ENCODE results near the gene EPB41L2.

The EPB41L2 gene

DNA sequence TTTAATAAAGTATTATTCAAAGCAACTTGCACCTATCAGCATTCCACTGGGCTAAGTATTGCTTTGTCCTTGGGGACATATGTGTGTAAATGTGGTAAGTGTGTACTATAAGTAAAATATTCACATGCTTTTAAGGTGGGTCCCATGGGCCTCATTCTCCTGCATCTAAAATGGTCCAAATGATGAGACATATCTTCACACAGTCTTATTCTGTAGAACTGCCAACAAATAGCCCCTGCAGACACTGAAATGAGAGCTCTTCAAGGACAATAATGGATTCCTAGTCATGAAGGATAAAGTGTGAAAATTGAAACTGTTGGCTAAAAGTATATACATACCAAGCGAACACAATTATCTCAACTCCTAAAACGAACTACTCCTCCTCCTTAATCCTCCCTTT, 154.1 kb downstream of the EPB41L2 start:
- no peak for DNase-seq (ENCODE audit: low spot score)

DNA sequence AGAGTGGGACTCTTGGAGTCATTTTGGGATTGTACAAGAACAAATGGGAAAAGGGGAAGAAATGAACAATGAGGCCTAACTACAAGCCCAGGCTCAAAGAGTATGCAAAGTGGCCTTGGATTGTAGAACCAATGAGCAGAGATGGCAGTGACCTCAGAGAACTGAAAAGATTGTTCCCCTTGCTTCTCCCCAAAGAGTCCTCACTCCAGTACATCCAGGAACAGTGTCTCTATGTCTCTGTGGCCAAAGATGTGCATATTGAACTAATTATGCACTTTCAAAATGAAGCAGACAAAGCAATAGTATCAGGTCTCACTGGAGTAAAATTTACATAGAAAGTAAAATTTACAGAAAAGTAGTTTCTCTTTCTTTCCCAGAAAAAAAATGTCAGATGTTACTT, 154.9 kb downstream of the EPB41L2 start:
- DNase-seq (ENCODE audit: low spot score): no peak

DNA sequence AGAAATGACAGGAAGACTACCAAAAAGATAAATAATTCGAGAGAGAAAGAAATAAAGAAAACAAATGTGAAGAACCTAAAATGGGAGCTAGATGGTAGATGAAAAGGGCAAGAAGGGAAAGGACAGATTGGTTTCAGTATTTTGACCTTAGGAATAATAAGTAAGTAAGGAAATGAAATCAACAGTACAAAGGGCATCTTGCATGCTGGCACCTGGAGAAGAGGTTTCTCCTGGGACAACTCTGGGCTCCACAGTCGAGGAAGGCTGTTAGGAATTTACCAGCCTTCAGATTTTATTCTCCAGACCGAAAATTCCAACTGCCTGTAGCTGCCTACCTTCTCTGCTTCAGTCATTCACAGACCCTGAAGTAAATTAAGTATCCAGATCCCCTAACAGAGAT, 155.4 kb downstream of the EPB41L2 start:
- no peak for DNase-seq (ENCODE audit: low spot score)

DNA sequence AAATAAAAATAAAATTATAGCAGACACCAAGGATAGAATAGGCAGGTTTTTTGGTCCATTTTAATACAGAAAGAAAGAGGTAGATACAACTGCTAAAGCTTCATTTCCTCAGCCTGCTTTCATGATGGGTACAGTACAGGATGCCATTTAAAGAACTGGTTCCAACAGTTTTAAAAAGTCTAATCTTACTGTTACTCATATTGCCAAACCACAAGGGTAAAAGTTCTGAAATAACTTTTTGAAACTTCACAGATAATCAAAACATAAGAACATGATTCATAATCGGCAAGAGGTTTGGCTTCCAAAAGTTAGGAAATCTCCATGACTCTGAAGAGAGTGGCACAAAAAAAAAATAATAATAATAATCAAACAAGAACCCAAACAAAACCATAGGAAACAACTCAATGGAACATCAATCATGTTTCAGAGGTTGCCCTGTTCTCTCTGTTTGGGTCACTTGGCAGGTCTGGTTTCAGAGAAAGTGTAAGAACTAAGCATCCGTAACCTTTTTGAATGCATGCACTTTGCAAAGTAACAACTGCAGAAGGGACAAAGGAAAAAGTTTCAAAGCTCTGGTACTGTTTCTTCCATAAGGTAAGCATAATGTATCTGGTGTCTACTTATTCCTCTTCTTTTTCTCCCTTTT, 156.2 kb downstream of the EPB41L2 start:
- DNase-seq (ENCODE audit: low spot score): no peak

DNA sequence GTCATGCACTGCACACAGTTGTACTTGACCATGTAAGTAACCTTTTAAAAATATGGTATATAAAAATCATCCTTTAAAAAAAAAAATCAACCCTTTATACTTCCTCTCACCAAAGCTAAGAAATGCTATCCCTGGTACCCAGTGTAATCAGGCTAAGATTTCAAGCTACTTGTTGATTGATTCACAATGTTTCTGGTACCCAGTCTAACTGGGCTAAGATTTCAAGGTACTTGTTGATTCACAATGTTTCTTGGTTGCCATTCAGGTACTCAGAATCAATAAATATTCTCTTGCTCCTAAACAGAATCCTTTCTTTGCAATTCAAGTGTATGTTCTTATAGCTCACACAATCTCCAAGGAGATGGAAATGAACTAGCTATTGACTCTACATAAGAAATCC, 159.4 kb downstream of the EPB41L2 start:
- DNase-seq (ENCODE audit: low spot score): no peak

DNA sequence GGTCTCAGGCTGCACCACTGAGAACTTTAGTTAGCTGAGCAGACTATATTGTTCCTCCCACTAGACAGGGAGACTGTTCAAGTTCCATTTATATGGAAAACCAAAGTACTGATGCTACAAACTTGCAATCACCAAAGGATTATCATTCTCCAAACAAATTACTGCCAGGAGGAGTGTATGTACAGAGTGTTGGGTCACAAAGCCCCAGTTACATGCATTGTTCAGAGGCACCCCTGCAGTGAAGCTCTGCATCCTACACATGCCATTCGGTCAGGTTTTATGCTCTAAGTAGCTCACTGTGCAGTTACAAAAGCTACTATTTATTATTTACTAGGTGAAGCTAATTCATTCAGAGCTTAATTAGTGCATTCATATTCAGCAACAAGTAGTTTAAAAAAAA, 160.0 kb downstream of the EPB41L2 start:
- DNase-seq (ENCODE audit: low spot score): no peak

DNA sequence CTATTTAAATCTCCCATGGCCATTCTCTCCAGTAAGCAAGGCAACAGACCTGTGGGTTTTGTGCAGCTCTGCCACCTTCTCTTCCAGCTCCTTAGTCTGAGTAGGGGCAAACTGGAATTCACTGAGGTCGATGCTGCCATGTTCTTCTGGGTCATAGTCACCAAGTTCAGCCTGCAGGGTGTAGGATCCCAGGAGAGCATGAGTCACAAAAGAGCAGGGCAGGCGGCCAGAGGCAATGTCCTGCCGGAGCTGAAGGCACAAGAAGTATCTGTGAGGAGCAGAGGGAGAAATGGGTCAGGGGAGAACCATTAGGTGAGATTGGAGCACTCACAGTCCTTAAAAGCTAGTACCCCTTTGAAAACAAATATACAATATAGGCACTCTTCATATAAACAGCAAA, 162.1 kb downstream of the EPB41L2 start:
- no peak for DNase-seq (ENCODE audit: low spot score)

DNA sequence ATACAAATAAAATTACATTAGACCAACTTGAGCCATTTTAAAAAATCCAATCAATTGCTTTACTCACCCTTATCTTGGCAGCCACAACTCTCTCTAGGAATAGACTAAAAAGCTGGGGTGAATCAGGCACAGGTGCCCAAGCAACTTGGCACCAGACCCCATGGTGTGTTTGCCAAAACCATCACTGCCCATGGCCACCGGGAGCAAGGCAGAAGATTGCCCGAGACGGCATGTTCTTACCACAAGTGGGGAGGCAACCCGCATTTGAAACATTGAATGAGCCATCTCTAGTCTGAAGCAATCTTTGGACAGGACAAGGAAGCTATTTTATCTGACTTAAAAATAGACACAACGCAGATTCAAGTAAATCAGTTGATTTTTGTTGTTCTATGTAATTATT, 166.8 kb downstream of the EPB41L2 start:
- DNase-seq (ENCODE audit: low spot score): no peak

DNA sequence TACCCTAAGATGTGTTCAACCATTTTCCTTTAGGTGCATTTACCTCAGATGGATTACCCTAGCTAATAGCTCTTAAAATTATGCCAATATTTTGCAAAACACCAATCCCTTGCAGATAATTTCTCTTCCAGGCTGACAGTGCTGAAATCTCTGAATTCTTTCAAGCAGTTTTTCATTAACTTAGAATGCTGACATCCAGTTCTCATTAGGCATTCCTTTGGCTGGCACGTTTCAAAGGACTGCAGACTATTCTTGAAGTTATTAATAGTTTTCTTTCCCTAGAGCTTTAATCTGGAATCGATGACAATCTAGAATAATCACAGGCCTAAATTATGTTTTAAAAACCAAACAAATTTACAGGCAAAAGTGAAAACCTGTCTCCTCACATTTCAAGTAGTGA, 167.5 kb downstream of the EPB41L2 start:
- DNase-seq (ENCODE audit: low spot score): no peak

DNA sequence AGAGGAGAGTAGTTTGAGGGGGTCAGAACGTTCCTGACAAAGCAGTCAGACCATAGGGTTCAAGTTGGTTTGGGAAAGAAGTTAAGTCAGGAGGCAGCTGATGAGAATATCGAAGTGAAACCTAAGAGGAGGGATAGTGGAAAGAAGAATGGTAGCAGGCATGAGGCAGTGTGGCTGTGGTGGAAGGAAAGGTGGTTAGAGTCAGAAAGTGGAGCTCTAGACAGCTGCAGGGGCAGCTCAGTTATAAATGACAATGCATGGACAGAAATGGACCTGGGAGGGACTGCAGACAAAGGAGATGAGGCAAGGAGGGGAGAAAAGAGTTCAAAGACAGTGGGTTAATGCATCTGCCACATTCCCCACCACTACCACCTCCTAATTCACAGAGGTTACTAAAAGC, 169.3 kb downstream of the EPB41L2 start:
- no peak for DNase-seq (ENCODE audit: low spot score)

DNA sequence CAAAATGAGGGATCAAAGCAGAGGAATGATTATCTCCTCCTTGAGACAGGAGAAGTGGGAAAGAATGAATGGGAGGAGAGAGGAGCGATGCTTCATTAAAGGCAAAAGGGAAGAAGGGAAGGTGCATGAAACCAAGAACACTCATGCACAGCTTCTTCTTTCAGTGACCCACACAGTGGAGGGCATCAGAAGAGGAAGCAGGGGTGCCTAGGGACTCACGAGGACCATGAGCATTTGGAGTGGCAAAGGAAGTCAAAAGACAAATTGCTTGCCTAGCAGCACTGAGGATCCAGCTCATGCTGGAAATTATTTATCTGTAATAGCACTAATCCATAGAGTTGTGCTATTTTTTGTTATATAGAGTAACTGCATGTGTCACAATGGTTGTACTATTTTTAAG, 169.8 kb downstream of the EPB41L2 start:
- no peak for DNase-seq (ENCODE audit: low spot score)

DNA sequence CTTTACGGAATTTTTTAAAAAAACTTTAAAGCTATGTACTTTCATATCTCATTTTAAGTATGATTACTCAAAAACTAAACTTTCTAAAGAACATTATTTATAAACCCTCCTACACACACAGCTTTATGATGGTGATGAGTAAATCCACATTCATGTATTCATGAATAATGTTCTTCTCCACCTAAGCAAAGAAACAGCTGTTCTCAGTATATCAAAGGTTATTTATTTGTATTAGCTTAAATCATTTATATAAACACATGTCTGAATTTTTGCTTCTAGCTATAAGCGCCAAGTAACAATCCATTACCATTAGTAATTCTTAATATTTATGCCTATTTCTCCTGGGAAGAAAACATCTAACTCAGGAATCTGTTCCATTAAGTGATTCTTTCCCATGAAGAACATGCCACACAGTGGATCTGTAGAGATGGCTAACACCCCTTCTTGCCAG, 172.5 kb downstream of the EPB41L2 start:
- no peak for DNase-seq (ENCODE audit: low spot score)

DNA sequence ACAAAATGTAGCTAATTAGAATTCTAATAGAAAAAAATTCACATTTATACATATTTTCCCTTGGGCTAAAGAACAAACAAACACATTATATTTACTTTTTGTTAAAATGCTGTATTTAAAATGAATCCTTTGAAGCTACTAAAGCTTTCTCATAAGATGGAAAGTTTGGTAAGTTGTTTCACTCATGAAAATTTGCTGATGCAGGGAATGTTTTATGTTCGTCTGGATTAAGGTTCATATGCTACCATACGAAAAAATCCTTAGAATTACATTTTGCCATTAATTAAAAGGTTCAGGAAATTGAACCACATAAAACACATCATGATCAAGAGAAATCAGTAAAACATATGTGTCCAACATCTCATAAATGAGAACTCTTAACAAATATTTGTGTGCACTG, 173.6 kb downstream of the EPB41L2 start:
- DNase-seq (ENCODE audit: low spot score): no peak

DNA sequence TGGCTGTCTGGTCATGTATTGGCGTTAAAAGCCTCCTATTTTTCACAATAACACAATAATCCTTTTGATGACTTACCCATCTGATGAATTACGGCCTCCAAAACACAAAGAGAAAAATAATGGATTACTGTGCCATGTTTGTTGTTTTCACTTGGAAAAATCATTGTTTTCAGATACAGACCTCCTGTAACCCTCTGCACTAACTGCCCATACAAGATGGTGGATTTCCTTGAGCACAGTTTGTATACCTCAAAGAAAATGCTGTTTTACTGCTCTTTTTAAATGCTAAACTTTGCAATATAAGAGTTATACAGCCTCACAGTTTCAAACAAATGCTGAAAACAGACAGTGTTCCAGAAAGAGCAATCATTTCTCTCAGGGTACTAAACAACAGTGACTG, 174.8 kb downstream of the EPB41L2 start:
- no peak for DNase-seq (ENCODE audit: low spot score)

DNA sequence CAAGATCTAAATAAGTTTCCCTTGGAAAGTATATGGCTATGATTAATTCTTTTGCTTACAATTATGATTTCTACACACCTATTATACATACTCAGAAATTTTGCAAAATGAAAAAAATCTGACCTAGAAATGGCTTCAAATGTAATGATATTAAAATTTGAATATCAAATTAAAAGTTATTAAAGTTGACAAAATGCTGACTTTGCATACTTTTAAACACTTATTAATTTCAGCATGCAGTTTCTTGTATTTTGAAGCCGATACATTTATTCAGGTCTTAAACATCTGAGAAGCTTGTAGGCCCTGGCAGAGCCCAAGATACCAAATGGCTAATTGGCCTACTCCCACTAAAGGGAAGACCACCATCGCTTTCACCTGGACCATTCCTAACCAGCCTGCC, 176.1 kb downstream of the EPB41L2 start:
- DNase-seq (ENCODE audit: low spot score): no peak

DNA sequence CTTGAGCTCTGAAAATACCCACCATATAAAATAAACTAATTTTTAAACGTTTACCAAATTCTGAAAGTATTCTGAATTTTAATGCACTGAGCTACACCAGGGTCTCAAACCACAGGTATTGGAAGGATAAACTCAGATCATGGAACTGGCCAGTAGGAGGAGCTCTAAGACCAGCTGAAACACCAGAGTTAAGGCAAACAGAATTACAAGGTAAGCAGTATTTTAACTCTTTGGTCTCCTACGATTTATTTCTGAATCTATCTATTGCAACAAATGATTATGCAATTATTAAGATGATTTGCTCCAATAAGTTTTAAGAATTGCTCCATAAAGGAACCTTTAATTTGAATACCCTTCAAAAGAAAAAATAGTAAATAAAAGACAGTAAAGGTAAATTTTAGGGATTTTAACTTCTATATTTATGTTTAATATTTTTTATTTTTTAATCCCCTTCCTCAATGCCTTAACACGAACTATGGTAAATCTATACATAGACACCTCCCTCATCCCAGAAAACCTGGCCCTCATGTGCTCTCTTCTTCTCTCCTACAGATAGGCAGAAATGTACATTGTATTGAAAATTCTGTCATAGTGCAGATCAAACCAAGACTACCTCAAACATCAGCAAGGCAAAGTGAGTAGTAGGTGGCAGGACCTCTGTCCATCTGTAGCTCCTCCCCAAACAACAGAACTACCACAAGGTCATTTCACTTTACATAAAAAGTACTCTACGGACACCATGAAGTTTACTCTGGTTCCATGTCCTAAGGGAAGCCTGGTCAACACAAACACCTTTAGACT, 177.5 kb downstream of the EPB41L2 start:
- peak; percentile 77 for DNase-seq (ENCODE audit: low spot score)

DNA sequence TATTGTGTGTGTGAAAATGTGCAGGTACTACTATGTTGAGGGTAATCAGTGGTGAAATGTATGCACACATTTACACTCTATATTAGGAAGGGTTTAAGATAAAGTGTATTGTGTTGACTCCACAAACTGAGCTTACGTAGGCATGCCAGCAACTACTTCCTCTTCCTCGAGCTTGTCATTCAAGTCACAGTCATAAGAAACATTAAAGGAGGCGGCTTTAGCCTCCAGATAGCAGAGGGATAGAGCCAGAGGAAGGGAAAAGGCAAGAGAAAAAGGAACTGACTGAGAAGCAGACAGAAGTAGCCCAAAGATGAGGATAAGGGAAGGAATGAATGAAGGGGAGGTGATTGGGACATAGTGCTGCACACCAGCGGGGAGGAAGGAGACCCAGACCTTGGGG, 180.7 kb downstream of the EPB41L2 start:
- no peak for DNase-seq (ENCODE audit: low spot score)

DNA sequence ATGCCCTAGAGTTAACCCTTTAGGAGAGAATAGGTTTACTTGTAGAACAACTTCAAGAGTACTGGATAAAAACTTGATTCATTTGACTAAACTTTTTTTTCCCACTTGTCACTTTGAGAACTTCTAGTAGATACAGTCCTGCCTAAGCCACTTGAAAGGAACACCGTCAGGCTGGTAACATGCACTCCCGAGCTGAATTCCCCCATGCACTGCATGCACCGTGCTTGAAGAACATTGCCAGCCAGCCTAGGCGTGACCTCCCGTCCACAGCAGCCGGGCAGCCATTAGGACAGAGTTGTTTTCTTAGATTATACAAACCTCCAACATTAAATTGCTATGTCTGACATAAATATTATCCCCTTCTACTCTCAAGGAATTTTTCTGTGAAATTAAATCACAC, 183.2 kb downstream of the EPB41L2 start:
- no peak for DNase-seq (ENCODE audit: low spot score)

DNA sequence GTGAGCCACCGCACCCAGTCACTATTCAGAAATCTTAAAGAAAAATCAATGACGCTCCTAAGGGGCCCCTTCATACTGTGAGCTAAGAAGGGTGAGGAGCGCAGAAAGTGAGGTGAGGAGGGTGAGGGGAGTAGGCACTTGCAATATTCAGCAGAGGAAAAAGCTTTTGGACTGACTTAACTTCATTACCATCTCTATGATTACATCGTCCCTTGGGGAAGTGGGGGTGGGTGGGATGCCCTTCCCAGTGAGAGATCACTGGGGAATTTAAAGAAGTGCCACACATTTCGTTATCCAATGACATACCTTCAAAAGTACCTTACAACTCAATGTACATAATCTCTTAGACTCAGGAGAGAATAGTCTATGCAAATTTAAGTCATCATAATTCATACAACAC, 189.3 kb downstream of the EPB41L2 start:
- DNase-seq (ENCODE audit: low spot score): no peak

DNA sequence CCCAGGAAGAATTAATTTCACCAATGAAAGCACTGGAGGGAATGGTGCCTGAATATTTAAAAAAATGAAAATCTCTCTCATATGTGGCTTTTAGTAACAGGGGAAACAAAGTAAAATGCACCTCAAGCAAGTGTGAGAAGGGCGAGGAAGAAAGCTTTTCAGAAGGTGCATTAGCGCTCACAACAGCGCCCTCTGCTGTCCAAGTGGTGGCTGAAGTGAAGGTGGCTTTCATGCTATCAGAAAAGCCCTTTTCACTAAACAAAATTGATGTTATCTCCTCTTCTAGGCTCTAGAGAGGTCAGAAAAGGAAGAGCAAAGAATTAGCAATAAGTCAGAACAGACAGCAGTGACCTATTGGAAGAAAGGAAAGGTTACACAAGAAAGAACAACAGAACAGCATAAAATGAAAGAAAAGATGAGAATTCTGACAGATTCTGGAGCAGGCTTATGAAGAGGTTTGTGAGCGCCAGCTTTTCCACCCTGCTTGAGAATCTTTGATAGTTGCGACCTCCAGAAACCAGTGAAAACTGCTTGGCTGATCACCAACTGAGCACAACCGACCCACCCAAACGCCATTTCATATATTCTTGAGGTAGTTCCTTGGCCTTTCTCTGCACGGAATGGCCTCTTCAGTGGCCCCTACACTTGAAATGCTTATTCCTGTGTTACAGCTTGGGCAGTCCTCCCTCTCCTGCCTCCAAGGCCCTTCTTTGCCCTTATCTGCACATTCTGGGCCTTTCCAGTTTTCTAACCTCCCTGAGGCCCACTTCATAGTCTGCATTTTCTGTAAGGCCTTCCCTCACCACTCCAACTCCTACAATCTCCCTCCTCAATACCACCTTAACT, 190.6 kb downstream of the EPB41L2 start:
- DNase-seq (ENCODE audit: low spot score): no peak

DNA sequence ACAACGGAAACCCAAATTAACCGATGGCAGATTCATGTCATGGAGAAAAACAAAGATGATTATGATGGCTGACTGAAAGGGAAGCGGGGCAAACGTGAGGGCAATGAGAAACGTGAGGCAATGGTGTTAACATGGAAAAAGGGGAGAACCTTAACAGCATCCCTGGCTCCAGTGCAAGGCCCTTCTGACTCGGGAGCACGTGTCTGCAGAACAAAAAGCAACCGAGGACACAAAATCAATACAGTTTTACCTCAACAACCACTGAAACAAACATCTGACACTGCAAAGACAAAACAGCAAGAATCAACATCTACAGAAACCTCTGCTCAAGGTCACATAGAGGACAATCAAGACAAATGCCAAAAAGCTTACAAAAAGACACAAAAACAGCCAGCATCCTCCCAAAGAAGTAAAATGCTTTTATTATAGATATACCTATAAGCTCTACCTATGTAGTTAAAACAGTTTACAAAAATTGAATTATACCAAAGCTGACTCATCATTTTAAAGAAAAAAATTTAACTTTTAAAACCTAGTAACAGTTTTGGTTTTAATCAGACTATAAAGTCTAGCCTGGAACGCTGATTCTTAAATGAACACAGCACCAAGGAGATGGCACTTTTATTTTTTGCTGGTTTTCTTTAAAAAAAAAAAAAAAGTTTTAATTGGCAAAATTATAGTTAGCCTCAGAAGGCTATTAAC, 192.7 kb downstream of the EPB41L2 start:
- no peak for DNase-seq (ENCODE audit: low spot score)

DNA sequence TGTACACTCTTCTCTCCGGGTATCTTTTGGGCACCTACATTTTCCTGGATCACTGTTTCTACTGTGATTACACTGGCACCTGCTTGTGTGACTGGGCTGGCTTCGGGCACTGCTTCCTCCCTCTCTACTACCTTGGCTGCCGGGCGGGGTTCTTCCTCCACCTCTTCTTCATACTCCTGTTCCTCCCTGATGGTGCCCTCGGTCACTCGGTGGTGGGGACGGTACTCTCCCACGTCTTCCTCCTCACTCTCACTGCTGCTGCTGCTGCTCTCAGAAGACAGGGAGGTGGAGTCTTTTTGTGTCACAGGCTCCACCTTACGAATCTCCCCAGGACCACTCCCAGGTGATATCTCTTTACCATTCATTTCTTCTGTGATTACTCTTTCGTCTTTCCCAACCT, 193.4 kb downstream of the EPB41L2 start:
- DNase-seq (ENCODE audit: low spot score): no peak

Measured in left forelimb (tissue), 1 donor.